GM06990 (cell line): Measurements from ENCODE around the gene IFRD1.

Experiments
- DNase-seq: peaks from one replicate; pipeline ENCODE4 v3.0.0-alpha.2; 2011; ENCODE audit not compliant: insufficient read length; ENCODE audit errors: extremely low read depth
- H3K27me3 ChIP-seq: replicated peaks from 2 replicates; pipeline ENCODE4 v1.6.0; 2011; ENCODE audit warnings: low read length; ENCODE audit not compliant: control insufficient read depth, insufficient read depth
- H3K36me3 ChIP-seq: 2 replicates; pipeline ENCODE4 v1.5.1; 2011; ENCODE audit warnings: low read length; ENCODE audit not compliant: control insufficient read depth, insufficient read depth
- H3K4me3 ChIP-seq: replicated peaks from 2 replicates; pipeline ENCODE4 v1.5.1; 2011; ENCODE audit warnings: low read depth, mild to moderate bottlenecking, control low read depth, low read length
- TF ChIP-seq, protein P1 (sequence below): IDR thresholded peaks from 2 replicates; pipeline ENCODE4 v1.5.1; 2011; ENCODE audit warnings: low read length, control low read depth, mild to moderate bottlenecking, inconsistent platforms; ENCODE audit not compliant: insufficient read depth, poor library complexity, severe bottlenecking

The IFRD1 gene

DNA sequence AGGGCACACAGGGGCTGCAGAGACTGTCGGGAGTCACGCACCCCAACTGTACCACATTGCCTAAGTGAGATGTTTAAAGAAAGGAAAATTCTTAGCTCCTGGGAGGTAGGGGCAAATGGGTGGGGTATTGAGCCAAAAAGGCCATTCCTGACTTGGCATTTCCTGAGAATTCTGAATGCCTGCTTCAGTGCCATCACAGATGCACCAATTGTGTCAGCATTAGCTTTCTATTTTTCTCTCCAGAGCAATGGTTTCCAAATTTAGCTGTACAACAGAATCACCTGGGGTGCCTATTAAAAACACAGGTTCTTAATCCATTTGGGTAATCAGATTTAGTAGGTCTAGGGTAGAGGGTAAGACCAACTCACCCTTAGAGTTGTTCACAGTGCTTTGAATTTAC lies 73.6 kb downstream of the IFRD1 start:
- H3K4me3 ChIP-seq: no peak overlapping the region
- H3K36me3 ChIP-seq: no peaks in the 10 kb centered on the region
- TF ChIP-seq, protein P1, sequence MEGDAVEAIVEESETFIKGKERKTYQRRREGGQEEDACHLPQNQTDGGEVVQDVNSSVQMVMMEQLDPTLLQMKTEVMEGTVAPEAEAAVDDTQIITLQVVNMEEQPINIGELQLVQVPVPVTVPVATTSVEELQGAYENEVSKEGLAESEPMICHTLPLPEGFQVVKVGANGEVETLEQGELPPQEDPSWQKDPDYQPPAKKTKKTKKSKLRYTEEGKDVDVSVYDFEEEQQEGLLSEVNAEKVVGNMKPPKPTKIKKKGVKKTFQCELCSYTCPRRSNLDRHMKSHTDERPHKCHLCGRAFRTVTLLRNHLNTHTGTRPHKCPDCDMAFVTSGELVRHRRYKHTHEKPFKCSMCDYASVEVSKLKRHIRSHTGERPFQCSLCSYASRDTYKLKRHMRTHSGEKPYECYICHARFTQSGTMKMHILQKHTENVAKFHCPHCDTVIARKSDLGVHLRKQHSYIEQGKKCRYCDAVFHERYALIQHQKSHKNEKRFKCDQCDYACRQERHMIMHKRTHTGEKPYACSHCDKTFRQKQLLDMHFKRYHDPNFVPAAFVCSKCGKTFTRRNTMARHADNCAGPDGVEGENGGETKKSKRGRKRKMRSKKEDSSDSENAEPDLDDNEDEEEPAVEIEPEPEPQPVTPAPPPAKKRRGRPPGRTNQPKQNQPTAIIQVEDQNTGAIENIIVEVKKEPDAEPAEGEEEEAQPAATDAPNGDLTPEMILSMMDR: no peak
- no peaks in the 10 kb centered on the region; the same call in 1 of the 2 replicates for H3K27me3 ChIP-seq
- DNase-seq: no peak
